Upper lobe of left lung (tissue), 6 donors: Measurements from ENCODE around the gene TMED3. TPM values are rescaled to one million over a fixed set of nuclear protein-coding genes. Genes with fewer than 3 reads are reported as not detected.

ENCODE experiments used
- ATAC-seq, 2 donors: fragments of 200-7000 bp; cut with Tn5 transposase; one replicate each; pipeline ENCODE4 v1.9.1; 2022; ENCODE audit warnings: mild to moderate bottlenecking in 2 of 2, moderate library complexity in 2 of 2; ENCODE audit not compliant: low FRiP score in 2 of 2
- DNase-seq, 2 donors: peaks; one replicate each; pipeline ENCODE4 v3.0.0-alpha.2; 2019 to 2020
- H3K27ac ChIP-seq, 4 donors: fragments of 200-600 bp; sonication (generic); one replicate each; pipeline ENCODE4 v1.5.1; 2016 to 2019
- H3K27me3 ChIP-seq, 4 donors: fragments of 200-600 bp; sonication (generic); one replicate each; pipeline ENCODE4 v1.5.1; 2017 to 2019
- H3K36me3 ChIP-seq, 4 donors: fragments of 200-600 bp; sonication (generic); one replicate each; pipeline ENCODE4 v1.5.1; 2016 to 2019
- H3K4me1 ChIP-seq, 4 donors: fragments of 200-600 bp; sonication (generic); one replicate each; pipeline ENCODE4 v1.5.1; 2018 to 2019
- H3K4me3 ChIP-seq, 4 donors: fragments of 200-600 bp; sonication (generic); one replicate each; pipeline ENCODE4 v1.5.1; 2017 to 2019; ENCODE audit warnings: mild to moderate bottlenecking in 2 of 4, moderate library complexity in 1 of 4
- H3K9me3 ChIP-seq, 4 donors: fragments of 200-600 bp; sonication (generic); one replicate each; pipeline ENCODE4 v1.5.1; 2018 to 2019
- EP300 ChIP-seq, 4 donors: sonication (generic); formaldehyde crosslinking; IDR thresholded peaks; one replicate each; pipeline ENCODE4 v1.5.1; 2017; ENCODE audit warnings: antibody characterized with exemption in 4 of 4, control low read depth in 2 of 4
- POLR2A ChIP-seq, 4 donors: fragments of 450-650 bp; IDR thresholded peaks; one replicate each; pipeline ENCODE4 v1.5.1; 2016 to 2017; ENCODE audit warnings: antibody characterized with exemption in 4 of 4, mild to moderate bottlenecking in 2 of 4
- POLR2AphosphoS5 ChIP-seq, 2 donors: sonication (generic); formaldehyde crosslinking; IDR thresholded peaks; one replicate each; pipeline ENCODE4 v1.5.1; 2017; ENCODE audit warnings: antibody characterized with exemption in 2 of 2
- WGBS, 2 donors: methylation state at CpG; one replicate each; pipeline ENCODE4 v1.1.5; 2017 to 2018; 5-methylcytosine and 5-hydroxymethylcytosine counted together
- total RNA-seq, 6 donors: library from RNA; depleted of rRNA in 4 of 6; stranded (reverse); fragments of >200 nt in 4 of 6; gene quantifications; one replicate each; pipeline versions ENCODE4 v1.1.0 to v1.2.1, GENCODE V29; 2016 to 2021
- TF ChIP-seq, protein P1 (sequence below), 6 experiments: fragments of 450-650 bp in 4 of 6; fragments of 200-600 bp in 2 of 6; sonication (generic) in 2 of 6; IDR thresholded peaks; one replicate each; pipeline ENCODE4 v1.5.1; 2016 to 2019; ENCODE audit warnings: antibody characterized with exemption in 6 of 6
- donor health status: DM: no; HTN: no; CAD: no; lungs with moderate emphysema.
- donor health status: DM: no; HTN: yes; CAD: no; lungs with severe emphysema.

The TMED3 gene
- total RNA-seq, 6 donors from 2014 or later = 28.3 to 57.5 (median 49.9) TPM

DNA sequence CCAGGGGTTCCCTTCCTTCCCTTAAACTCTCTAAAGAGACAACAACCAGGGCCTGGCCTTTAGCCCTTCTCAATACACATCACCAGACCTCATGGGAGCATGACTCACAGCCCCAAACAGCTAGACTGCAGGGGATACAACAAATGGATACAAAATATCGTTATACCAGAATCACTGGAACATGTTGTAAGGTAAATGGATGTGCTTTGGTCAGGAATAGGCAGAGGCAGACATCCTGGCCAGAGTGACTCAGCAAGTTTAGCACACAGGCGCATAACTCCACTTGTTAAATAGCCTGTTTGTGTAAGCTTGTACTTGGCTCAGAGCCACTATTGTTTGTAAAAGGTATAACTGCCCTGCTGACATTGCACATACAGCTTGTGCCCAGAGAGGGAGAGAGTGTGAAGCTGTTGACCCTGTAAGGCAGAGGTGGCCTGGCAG, 18.3 kb downstream of the TMED3 start:
- H3K36me3 ChIP-seq = no peaks in the 10 kb centered on the region
- no peaks in the 10 kb centered on the region for H3K9me3 ChIP-seq
- no peak overlapping the region for H3K4me3 ChIP-seq
- 69 to 71% methylated on average over 2 of the region's 2 CpGs for WGBS, 2 donors
- TF ChIP-seq, protein P1, sequence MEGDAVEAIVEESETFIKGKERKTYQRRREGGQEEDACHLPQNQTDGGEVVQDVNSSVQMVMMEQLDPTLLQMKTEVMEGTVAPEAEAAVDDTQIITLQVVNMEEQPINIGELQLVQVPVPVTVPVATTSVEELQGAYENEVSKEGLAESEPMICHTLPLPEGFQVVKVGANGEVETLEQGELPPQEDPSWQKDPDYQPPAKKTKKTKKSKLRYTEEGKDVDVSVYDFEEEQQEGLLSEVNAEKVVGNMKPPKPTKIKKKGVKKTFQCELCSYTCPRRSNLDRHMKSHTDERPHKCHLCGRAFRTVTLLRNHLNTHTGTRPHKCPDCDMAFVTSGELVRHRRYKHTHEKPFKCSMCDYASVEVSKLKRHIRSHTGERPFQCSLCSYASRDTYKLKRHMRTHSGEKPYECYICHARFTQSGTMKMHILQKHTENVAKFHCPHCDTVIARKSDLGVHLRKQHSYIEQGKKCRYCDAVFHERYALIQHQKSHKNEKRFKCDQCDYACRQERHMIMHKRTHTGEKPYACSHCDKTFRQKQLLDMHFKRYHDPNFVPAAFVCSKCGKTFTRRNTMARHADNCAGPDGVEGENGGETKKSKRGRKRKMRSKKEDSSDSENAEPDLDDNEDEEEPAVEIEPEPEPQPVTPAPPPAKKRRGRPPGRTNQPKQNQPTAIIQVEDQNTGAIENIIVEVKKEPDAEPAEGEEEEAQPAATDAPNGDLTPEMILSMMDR (IDR thresholded peaks at IDR 0.05) = no peak
- TF ChIP-seq EP300 (IDR thresholded peaks at IDR 0.05) (no peak), POLR2A (IDR thresholded peaks at IDR 0.05) (no peak), POLR2AphosphoS5 (IDR thresholded peaks at IDR 0.05) (no peak)
- no peak for ATAC-seq
- no peak overlapping the region for H3K27ac ChIP-seq
- no peaks in the 10 kb centered on the region for H3K27me3 ChIP-seq
- no peak for DNase-seq
- H3K4me1 ChIP-seq = peaks cover 0 to 2% (median 0%) of the 10 kb centered on the region in 4 donors

DNA sequence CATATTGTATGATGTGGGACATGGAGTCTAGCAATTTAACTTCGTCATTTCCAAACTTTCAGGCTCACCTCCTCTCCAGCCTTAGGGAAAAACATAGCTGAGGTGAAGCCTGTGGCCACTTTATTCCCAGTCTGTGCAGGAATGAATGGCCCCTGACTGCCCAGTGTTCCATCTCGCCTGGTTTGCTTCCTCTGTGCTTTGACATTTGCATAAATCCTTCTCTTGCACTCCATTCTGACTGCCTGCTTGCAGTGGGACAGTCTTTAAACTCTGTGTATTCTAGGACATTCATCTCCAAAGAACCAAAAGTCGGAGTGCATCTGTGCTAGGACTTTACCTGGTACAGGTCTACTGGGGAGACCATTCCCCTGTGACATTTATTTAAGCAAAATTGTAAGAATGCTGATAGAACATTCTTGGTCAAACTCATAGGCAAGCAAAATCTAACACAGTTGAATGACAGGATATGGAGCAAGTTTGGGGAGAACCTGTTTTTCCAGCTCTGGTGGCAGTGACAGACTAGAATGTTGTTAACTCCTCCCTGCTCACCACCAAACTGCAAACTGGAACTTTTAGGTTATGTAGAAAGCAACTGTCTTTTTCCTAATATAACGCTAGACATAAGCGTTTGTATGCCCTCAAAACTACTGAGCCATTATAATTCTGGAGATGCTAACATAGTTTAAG, 22.1 kb downstream of the TMED3 start:
- Histone ChIP-seq H3K4me3 (no peak overlapping the region), H3K4me1 (peaks cover 0 to 2% (median 0%) of the 10 kb centered on the region in 4 donors), H3K27ac (no peak overlapping the region), H3K36me3 (no peaks in the 10 kb centered on the region), H3K9me3 (no peaks in the 10 kb centered on the region), H3K27me3 (no peaks in the 10 kb centered on the region)
- TF ChIP-seq POLR2AphosphoS5 (IDR thresholded peaks at IDR 0.05) (no peak), EP300 (IDR thresholded peaks at IDR 0.05) (no peak), POLR2A (IDR thresholded peaks at IDR 0.05) (no peak)
- TF ChIP-seq, protein P1 (IDR thresholded peaks at IDR 0.05) = no peak
- DNase-seq (no peak), ATAC-seq (no peak)
- 68 to 71% methylated on average over 5 of the region's 5 CpGs for WGBS, 2 donors

- Histone ChIP-seq H3K4me3 (no peak overlapping the region), H3K9me3 (no peaks in the 10 kb centered on the region), H3K36me3 (no peaks in the 10 kb centered on the region), H3K27me3 (no peaks in the 10 kb centered on the region), H3K4me1 (peaks cover 0 to 2% (median 0%) of the 10 kb centered on the region in 4 donors), H3K27ac (no peak overlapping the region)
- WGBS, 2 donors = 57 to 73% methylated on average over 7 of the region's 7 CpGs
- TF ChIP-seq, protein P1 (IDR thresholded peaks at IDR 0.05) = no peak
- TF ChIP-seq POLR2AphosphoS5 (IDR thresholded peaks at IDR 0.05) (no peak), POLR2A (IDR thresholded peaks at IDR 0.05) (no peak), EP300 (IDR thresholded peaks at IDR 0.05) (no peak)
- no peak for DNase-seq
- no peak for ATAC-seq
These were observed 26.7 kb downstream of the TMED3 start for GRCh38 chr15:79337591-79337990.

- no peak for DNase-seq
- Histone ChIP-seq H3K27me3 (no peaks in the 10 kb centered on the region), H3K4me1 (no peaks in the 10 kb centered on the region), H3K27ac (no peak overlapping the region), H3K36me3 (no peaks in the 10 kb centered on the region), H3K4me3 (no peak overlapping the region), H3K9me3 (no peaks in the 10 kb centered on the region)
- 75 to 83% methylated on average over 3 of the region's 3 CpGs for WGBS, 2 donors
- peak; percentile 42 to 56 for ATAC-seq
- TF ChIP-seq, protein P1 (IDR thresholded peaks at IDR 0.05) = peak in 5 of 6 experiments; percentile 34 to 71 (median 62)
- TF ChIP-seq EP300 (IDR thresholded peaks at IDR 0.05) = no peak
These were observed 28.8 kb downstream of the TMED3 start for GRCh38 chr15:79339588-79340314.
